Measurements from ENCODE around the gene POLR2E. TPM values are rescaled to one million over a fixed set of nuclear protein-coding genes. Genes with fewer than 3 reads are reported as not detected.

POLR2E gene
- total RNA-seq, 1 experiment from 2014 or later: 279 TPM

DNA sequence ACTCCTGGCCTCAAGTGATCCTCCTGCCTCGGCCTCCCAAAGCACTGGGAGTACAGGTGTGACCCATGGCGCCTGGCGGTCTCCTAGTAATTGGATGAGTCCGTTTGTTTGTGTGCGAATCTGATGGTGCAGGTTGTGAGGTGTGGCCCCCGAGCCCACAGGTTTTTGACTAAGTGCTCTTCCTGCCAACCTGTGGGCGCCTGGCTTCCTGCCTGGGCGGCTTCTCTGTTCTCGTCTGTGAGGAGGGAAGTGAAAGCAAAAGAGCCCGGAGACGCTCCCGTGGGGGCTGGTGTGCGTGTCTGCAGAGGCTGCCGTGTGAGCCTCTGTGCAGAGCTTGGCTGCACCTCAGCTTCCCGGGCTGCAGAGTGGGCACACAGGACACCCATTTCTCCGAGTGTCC, 18.2 kb downstream of the POLR2E start:
- ATAC-seq (no peak), DNase-seq (ENCODE audit: low read depth, low spot score) (no peak)
- H3K4me1 ChIP-seq (ENCODE audit: control insufficient read depth, insufficient read depth, low read length): peaks cover 8% of the 10 kb centered on the region
- in situ Hi-C loops (cut with HindIII; ENCODE audit: low pct_unique_long_range_greater_than_20kb, low sequenced_read_pairs): no loop called here
- ChIA-PET CTCF (interaction anchor here (0.6 kb wide), 1 partner anchor 35 kb away, joined by 7 read pairs; no protein-coding TSS in a partner anchor), POLR2A (interaction anchor here (0.7 kb wide), 1 partner anchor 11 kb away, joined by 5 read pairs; no protein-coding TSS in a partner anchor)
- no peak overlapping the region for H3K27ac ChIP-seq (ENCODE audit: low read length)
- no TSS peak for BruUV-seq (replicated peaks)
- H3K4me3 ChIP-seq (ENCODE audit: low read depth in 2 of 2, low read length in 2 of 2): no peak overlapping the region
- H3K27me3 ChIP-seq (ENCODE audit: control insufficient read depth, insufficient read depth, low read length): no peaks in the 10 kb centered on the region
- TF ChIP-seq, protein P1, sequence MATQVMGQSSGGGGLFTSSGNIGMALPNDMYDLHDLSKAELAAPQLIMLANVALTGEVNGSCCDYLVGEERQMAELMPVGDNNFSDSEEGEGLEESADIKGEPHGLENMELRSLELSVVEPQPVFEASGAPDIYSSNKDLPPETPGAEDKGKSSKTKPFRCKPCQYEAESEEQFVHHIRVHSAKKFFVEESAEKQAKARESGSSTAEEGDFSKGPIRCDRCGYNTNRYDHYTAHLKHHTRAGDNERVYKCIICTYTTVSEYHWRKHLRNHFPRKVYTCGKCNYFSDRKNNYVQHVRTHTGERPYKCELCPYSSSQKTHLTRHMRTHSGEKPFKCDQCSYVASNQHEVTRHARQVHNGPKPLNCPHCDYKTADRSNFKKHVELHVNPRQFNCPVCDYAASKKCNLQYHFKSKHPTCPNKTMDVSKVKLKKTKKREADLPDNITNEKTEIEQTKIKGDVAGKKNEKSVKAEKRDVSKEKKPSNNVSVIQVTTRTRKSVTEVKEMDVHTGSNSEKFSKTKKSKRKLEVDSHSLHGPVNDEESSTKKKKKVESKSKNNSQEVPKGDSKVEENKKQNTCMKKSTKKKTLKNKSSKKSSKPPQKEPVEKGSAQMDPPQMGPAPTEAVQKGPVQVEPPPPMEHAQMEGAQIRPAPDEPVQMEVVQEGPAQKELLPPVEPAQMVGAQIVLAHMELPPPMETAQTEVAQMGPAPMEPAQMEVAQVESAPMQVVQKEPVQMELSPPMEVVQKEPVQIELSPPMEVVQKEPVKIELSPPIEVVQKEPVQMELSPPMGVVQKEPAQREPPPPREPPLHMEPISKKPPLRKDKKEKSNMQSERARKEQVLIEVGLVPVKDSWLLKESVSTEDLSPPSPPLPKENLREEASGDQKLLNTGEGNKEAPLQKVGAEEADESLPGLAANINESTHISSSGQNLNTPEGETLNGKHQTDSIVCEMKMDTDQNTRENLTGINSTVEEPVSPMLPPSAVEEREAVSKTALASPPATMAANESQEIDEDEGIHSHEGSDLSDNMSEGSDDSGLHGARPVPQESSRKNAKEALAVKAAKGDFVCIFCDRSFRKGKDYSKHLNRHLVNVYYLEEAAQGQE (IDR thresholded peaks at IDR 0.05; ENCODE audit: insufficient read depth in 1 of 2, low read depth in 2 of 2, low read length in 1 of 2): no peak
- peak; percentile 44; the same call in 1 of the 2 replicates for TF ChIP-seq TCF7L2 (IDR thresholded peaks at IDR 0.05; ENCODE audit: low read depth, low read length)
- H3K36me3 ChIP-seq (ENCODE audit: control insufficient read depth, insufficient read depth, low read length): no peaks in the 10 kb centered on the region
- intact Hi-C loops (cut with micrococcal nuclease; ENCODE audit: unreplicated experiment): no loop called here
- H3K9me3 ChIP-seq (ENCODE audit: control insufficient read depth, insufficient read depth, low read depth, low read length): no peaks in the 10 kb centered on the region

DNA sequence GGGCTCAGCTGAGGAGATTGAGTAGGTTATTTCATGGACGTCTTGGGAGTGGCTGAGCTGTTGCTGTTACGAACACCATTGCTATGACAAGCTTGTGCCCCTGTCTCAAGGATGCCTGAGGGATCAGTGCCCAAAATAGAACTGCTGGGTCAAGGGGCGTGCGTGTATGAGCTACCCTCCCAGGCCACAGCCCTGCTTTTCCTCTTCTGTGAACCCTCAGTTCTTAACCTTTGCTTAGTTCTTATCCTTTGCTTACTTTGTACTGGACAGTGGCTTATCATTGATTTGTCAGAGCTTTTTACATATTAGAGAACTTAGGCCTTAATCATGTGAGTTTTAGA, 19.2 kb downstream of the POLR2E start:
- ChIA-PET POLR2A (interaction anchor here (0.7 kb wide), 1 partner anchor 10 kb away, joined by 5 read pairs; no protein-coding TSS in a partner anchor), CTCF (no interaction called here)
- no peaks in the 10 kb centered on the region for H3K9me3 ChIP-seq (ENCODE audit: control insufficient read depth, insufficient read depth, low read depth, low read length)
- H3K36me3 ChIP-seq (ENCODE audit: control insufficient read depth, insufficient read depth, low read length): no peaks in the 10 kb centered on the region
- DNase-seq (ENCODE audit: low read depth, low spot score) (no peak), ATAC-seq (no peak)
- H3K4me1 ChIP-seq (ENCODE audit: control insufficient read depth, insufficient read depth, low read length): peaks cover 8% of the 10 kb centered on the region
- BruUV-seq (replicated peaks): no TSS peak
- no peaks in the 10 kb centered on the region for H3K27me3 ChIP-seq (ENCODE audit: control insufficient read depth, insufficient read depth, low read length)
- in situ Hi-C loops (cut with HindIII; ENCODE audit: low pct_unique_long_range_greater_than_20kb, low sequenced_read_pairs): no loop called here
- H3K4me3 ChIP-seq (ENCODE audit: low read depth in 2 of 2, low read length in 2 of 2): no peak overlapping the region
- intact Hi-C loops (cut with micrococcal nuclease; ENCODE audit: unreplicated experiment): no loop called here
- no peak for TF ChIP-seq SIN3A (IDR thresholded peaks at IDR 0.05; ENCODE audit: borderline replicate concordance, insufficient read depth, low read depth, low read length)
- TF ChIP-seq POLR2AphosphoS5 (IDR thresholded peaks at IDR 0.05; ENCODE audit: low read depth, low read length): no peak
- no peak for TF ChIP-seq TCF7L2 (IDR thresholded peaks at IDR 0.05; ENCODE audit: low read depth, low read length)
- TF ChIP-seq, protein P1 (IDR thresholded peaks at IDR 0.05; ENCODE audit: insufficient read depth in 1 of 2, low read depth in 2 of 2, low read length in 1 of 2): no peak
- TF ChIP-seq, protein P2, sequence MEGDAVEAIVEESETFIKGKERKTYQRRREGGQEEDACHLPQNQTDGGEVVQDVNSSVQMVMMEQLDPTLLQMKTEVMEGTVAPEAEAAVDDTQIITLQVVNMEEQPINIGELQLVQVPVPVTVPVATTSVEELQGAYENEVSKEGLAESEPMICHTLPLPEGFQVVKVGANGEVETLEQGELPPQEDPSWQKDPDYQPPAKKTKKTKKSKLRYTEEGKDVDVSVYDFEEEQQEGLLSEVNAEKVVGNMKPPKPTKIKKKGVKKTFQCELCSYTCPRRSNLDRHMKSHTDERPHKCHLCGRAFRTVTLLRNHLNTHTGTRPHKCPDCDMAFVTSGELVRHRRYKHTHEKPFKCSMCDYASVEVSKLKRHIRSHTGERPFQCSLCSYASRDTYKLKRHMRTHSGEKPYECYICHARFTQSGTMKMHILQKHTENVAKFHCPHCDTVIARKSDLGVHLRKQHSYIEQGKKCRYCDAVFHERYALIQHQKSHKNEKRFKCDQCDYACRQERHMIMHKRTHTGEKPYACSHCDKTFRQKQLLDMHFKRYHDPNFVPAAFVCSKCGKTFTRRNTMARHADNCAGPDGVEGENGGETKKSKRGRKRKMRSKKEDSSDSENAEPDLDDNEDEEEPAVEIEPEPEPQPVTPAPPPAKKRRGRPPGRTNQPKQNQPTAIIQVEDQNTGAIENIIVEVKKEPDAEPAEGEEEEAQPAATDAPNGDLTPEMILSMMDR (IDR thresholded peaks at IDR 0.05): no peak
- H3K27ac ChIP-seq (ENCODE audit: low read length): peak overlapping the region; percentile 54; the same call in 1 of the 2 replicates

Measured in Panc1 (cell line).